Measurements from ENCODE around the gene MRPS27. TPM values are rescaled to one million over a fixed set of nuclear protein-coding genes. Genes with fewer than 3 reads are reported as not detected.

The MRPS27 gene
- total and polyA plus RNA-seq, 2 of the 13 experiments (the other 11 are each of a cell fraction or from before 2014, with no cell fraction given), result 71.8 to 115 TPM

- H3K9me3 ChIP-seq (ENCODE audit: low read length), result no peaks in the 10 kb centered on the region
- no peak overlapping the region for H3K4me2 ChIP-seq (ENCODE audit: low read depth, low read length)
- ChIA-PET POLR2A (no interaction called here), CTCF (ENCODE audit: low intra/inter-chr PET ratio, low total read pairs) (interaction anchor here (1.4 kb wide), 1 partner anchor 158 kb away, joined by 5 read pairs; no protein-coding TSS in a partner anchor)
- DNase-seq (ENCODE audit: low spot score) (peak; percentile 67), FAIRE-seq (peak; percentile 83), ATAC-seq (peak; percentile 97)
- no peak overlapping the region for H3K4me3 ChIP-seq (replicated peaks in 1 of 3; ENCODE audit: insufficient read depth in 1 of 3, low read depth in 2 of 3, low read length in 3 of 3)
- H4K20me1 ChIP-seq (ENCODE audit: insufficient read depth, low read length), result no peaks in the 10 kb centered on the region
- H3K36me3 ChIP-seq (replicated peaks in 1 of 2; ENCODE audit: control insufficient read depth in 1 of 2, insufficient read depth in 2 of 2, low read length in 2 of 2), result peaks cover 0 to 13% of the 10 kb centered on the region in 2 experiments; a peak in 2 of 5 replicates
- H3K27me3 ChIP-seq (ENCODE audit: control insufficient read depth in 1 of 2, insufficient read depth in 2 of 2, low read length in 2 of 2), result no peaks in the 10 kb centered on the region
- H3K27ac ChIP-seq (ENCODE audit: extremely low read length, insufficient read depth, low read length), result no peak overlapping the region
- WGBS (ENCODE audit: low lambda C conversion rate), result 46% methylated on average over 6 of the region's 7 CpGs
- no peak overlapping the region for H3K9ac ChIP-seq (ENCODE audit: insufficient read depth, low read depth, low read length)
- H3K4me1 ChIP-seq (ENCODE audit: insufficient read depth, low read length), result peaks cover 6% of the 10 kb centered on the region; the same call in 1 of the 2 replicates
- in situ Hi-C loops (cut with HindIII; ENCODE audit: extremely low pct_ligation_motif_present, low pct_unique_long_range_greater_than_20kb), result loop anchor here (10.0 kb wide), 1 partner anchor 448 kb away; the partner anchor contains the start of gene TNPO1
- BruUV-seq (replicated peaks), result no TSS peak
- H3K79me2 ChIP-seq (ENCODE audit: insufficient read depth, low read length), result no peaks in the 10 kb centered on the region
- intact Hi-C loops (cut with micrococcal nuclease; ENCODE audit: unreplicated experiment), result loop anchor here (1.0 kb wide), 1 partner anchor 453 kb away; no protein-coding TSS in a partner anchor
- no peak overlapping the region for H2AFZ ChIP-seq (ENCODE audit: low read length)
- no peak for TF ChIP-seq ZNF24 (IDR thresholded peaks at IDR 0.05)
- TF ChIP-seq RAD51 (IDR thresholded peaks at IDR 0.05; ENCODE audit: borderline replicate concordance), result no peak
- no peak for TF ChIP-seq ZBTB37 (CRISPR knock-in tag; IDR thresholded peaks at IDR 0.05)
- no peak for TF ChIP-seq ZNF503 (CRISPR knock-in tag; IDR thresholded peaks at IDR 0.05)
- no peak for TF ChIP-seq ZNF784 (CRISPR knock-in tag; IDR thresholded peaks at IDR 0.05; ENCODE audit: borderline replicate concordance)
- TF ChIP-seq BRD4 (CRISPR knock-in tag; IDR thresholded peaks at IDR 0.05), result no peak
- TF ChIP-seq SOX5 (CRISPR knock-in tag; IDR thresholded peaks at IDR 0.05; ENCODE audit: borderline replicate concordance), result no peak
- TF ChIP-seq FOXP1 (IDR thresholded peaks at IDR 0.05), result no peak
- no peak for TF ChIP-seq FOXP1 (CRISPR knock-in tag; IDR thresholded peaks at IDR 0.05)
- TF ChIP-seq MXD3 (CRISPR knock-in tag; IDR thresholded peaks at IDR 0.05), result no peak
- no peak for TF ChIP-seq YY1 (IDR thresholded peaks at IDR 0.05; ENCODE audit: insufficient read depth, insufficient replicate concordance, low read depth, low read length)
- peak; percentile 77 for TF ChIP-seq CTCF (CRISPR knock-in tag; IDR thresholded peaks at IDR 0.05)
- TF ChIP-seq PHB2 (IDR thresholded peaks at IDR 0.05; ENCODE audit: partially characterized antibody), result no peak
- no peak for TF ChIP-seq ZNF496 (CRISPR knock-in tag; IDR thresholded peaks at IDR 0.05; ENCODE audit: insufficient replicate concordance)
- no peak for TF ChIP-seq NR2F2 (IDR thresholded peaks at IDR 0.05; ENCODE audit: borderline replicate concordance, low read depth)
- no peak for TF ChIP-seq ZNF232 (CRISPR knock-in tag; IDR thresholded peaks at IDR 0.05; ENCODE audit: borderline replicate concordance)
Observed at GRCh38 chr5:72366324-72366976, 46.4 kb upstream of the MRPS27 start.

All from HepG2 (cell line).